Measurements from ENCODE around the gene CNOT1. TPM values are rescaled to one million over a fixed set of nuclear protein-coding genes. Genes with fewer than 3 reads are reported as not detected.

CNOT1 gene
- total RNA-seq = 63.1 and 67.6 TPM in 2 replicates

GRCh38 chr16:58629733-58630640, at the start of gene CNOT1:
TSS of gene CNOT1 (minus strand) at chr16:58629826. CDS start at chr16:58599337, 30,489 bp downstream.

GRCh38 chr16:58515125-58515870, 114.3 kb downstream of the CNOT1 start, which contains the start of gene SETD6:
TSS of gene SETD6 (plus strand) at chr16:58515517. CDS start at chr16:58515538, 21 bp downstream.

GRCh38 chr16:58499615-58500351, 129.8 kb downstream of the CNOT1 start, which contains the start of gene NDRG4:
TSS of gene NDRG4 (plus strand) at chr16:58500143. CDS start at chr16:58500249, 106 bp downstream.

Other genes with a start within 250 kb of the CNOT1 start
- gene GINS3, start 237.4 kb downstream of the CNOT1 start, total RNA-seq = 1.00 and 2.7 TPM in 2 replicates
- gene NDRG4, start 129.7 kb downstream of the CNOT1 start, total RNA-seq = 4.8 and 6.5 TPM in 2 replicates
- 7.1 and 9.0 TPM in 2 replicates for gene SETD6, start 114.3 kb downstream of the CNOT1 start, total RNA-seq
- 11.2 and 12.1 TPM in 2 replicates for gene SLC38A7, start 54.9 kb upstream of the CNOT1 start, total RNA-seq
- 24.1 and 28.1 TPM in 2 replicates for gene GOT2, start 104.5 kb upstream of the CNOT1 start, total RNA-seq